OCI-LY3 (cell line): ENCODE data around the gene TNRC6C.

Source experiments
- H2AFZ ChIP-seq: fragments of 200-600, 300-600 bp; shearing (Covaris generic); 2 replicates; pipeline ENCODE4 v1.6.0; 2014; ENCODE audit warnings: antibody characterized with exemption, low read depth, low read length
- H3K27ac ChIP-seq: fragments of 200-600, 300-600 bp; sonication (generic); 2 replicates; pipeline ENCODE4 v1.5.1; 2014; ENCODE audit warnings: mild to moderate bottlenecking, low read length, moderate library complexity, mixed read lengths
- H3K27me3 ChIP-seq: fragments of 200-600, 300-600 bp; sonication (generic); 2 replicates; pipeline ENCODE4 v1.6.1; 2014; ENCODE audit warnings: low read depth, low read length, mixed read lengths
- H3K36me3 ChIP-seq: fragments of 200-600, 300-600 bp; sonication (generic); replicated peaks from 2 replicates; pipeline ENCODE3; 2014; ENCODE audit warnings: low read depth, low read length, mixed read lengths
- H3K4me1 ChIP-seq: fragments of 300-600, 200-600 bp; sonication (generic); 2 replicates; pipeline ENCODE4 v1.6.1; 2014; ENCODE audit warnings: low read length, mixed read lengths
- H3K4me2 ChIP-seq: fragments of 200-600, 300-600 bp; sonication (generic); 2 replicates; pipeline ENCODE4 v1.6.1; 2014; ENCODE audit warnings: low read length, mixed read lengths
- H3K4me3 ChIP-seq: fragments of 300-600, 200-600 bp; sonication (generic); 2 replicates; pipeline ENCODE4 v1.5.1; 2014; ENCODE audit warnings: antibody characterized with exemption, mild to moderate bottlenecking, low read length, moderate library complexity
- H3K79me2 ChIP-seq: fragments of 300-600, 200-600 bp; shearing (Covaris generic); 2 replicates; pipeline ENCODE4 v1.6.1; 2014; ENCODE audit warnings: mild to moderate bottlenecking, low read length, mixed read lengths
- H3K9ac ChIP-seq: fragments of 300-600, 200-600 bp; shearing (Covaris generic); 2 replicates; pipeline ENCODE4 v1.6.0; 2014; ENCODE audit warnings: mild to moderate bottlenecking, low read length, moderate library complexity
- H3K9me3 ChIP-seq: fragments of 200-600, 300-600 bp; shearing (Covaris generic); 2 replicates; pipeline ENCODE4 v1.6.1; 2014; ENCODE audit warnings: low read length, mixed read lengths; ENCODE audit not compliant: insufficient read depth
- H4K20me1 ChIP-seq: fragments of 200-600, 300-600 bp; sonication (generic); 2 replicates; pipeline ENCODE4 v1.6.1; 2016; ENCODE audit warnings: low read length, mixed read lengths; ENCODE audit not compliant: insufficient read depth
- CTCF ChIP-seq: fragments of 200-600, 300-600 bp; sonication (generic); IDR thresholded peaks from 2 replicates; pipeline ENCODE4 v1.5.1; 2014; ENCODE audit warnings: antibody characterized with exemption, low read length, low read depth
- EZH2phosphoT487 ChIP-seq: fragments of 200-600 bp; shearing (Covaris generic); IDR thresholded peaks from 2 replicates; pipeline ENCODE4 v1.6.1; 2018; ENCODE audit warnings: antibody characterized with exemption, mixed run types, low read depth

TNRC6C gene

GRCh38 chr17:78000341-78000740, 41.8 kb downstream of the TNRC6C start:
- Histone ChIP-seq H3K36me3 (no peaks in the 10 kb centered on the region), H3K79me2 (no peaks in the 10 kb centered on the region), H3K27ac (no peak overlapping the region), H3K4me2 (no peak overlapping the region), H2AFZ (no peak overlapping the region), H3K27me3 (peaks cover 61% of the 10 kb centered on the region), H3K4me1 (no peaks in the 10 kb centered on the region), H3K9ac (no peak overlapping the region), H4K20me1 (no peaks in the 10 kb centered on the region), H3K4me3 (no peak overlapping the region), H3K9me3 (no peaks in the 10 kb centered on the region)
- TF ChIP-seq EZH2phosphoT487 = no peak
- TF ChIP-seq CTCF = no peak

- TF ChIP-seq EZH2phosphoT487 (no peak), CTCF (no peak)
- no peak overlapping the region for H3K27ac ChIP-seq
- H3K9ac ChIP-seq = no peak overlapping the region
Observed at GRCh38 chr17:78001182-78001581, 42.7 kb downstream of the TNRC6C start.

GRCh38 chr17:78001612-78002011, 43.1 kb downstream of the TNRC6C start:
- no peak for TF ChIP-seq CTCF
- TF ChIP-seq EZH2phosphoT487 = no peak
- no peaks in the 10 kb centered on the region for H3K9me3 ChIP-seq
- no peaks in the 10 kb centered on the region for H3K4me1 ChIP-seq
- H3K79me2 ChIP-seq = no peaks in the 10 kb centered on the region
- no peak overlapping the region for H3K27ac ChIP-seq
- H4K20me1 ChIP-seq = no peaks in the 10 kb centered on the region
- peaks cover 58% of the 10 kb centered on the region for H3K27me3 ChIP-seq
- H3K36me3 ChIP-seq = no peaks in the 10 kb centered on the region
- H2AFZ ChIP-seq = no peak overlapping the region
- no peak overlapping the region for H3K4me3 ChIP-seq
- no peak overlapping the region for H3K4me2 ChIP-seq
- H3K9ac ChIP-seq = no peak overlapping the region

More at GRCh38 chr17:78001182-78001581, 42.7 kb downstream of the TNRC6C start:
- H3K79me2 ChIP-seq = no peaks in the 10 kb centered on the region
- no peaks in the 10 kb centered on the region for H4K20me1 ChIP-seq
- H3K27me3 ChIP-seq = peaks cover 61% of the 10 kb centered on the region
- no peak overlapping the region for H3K4me3 ChIP-seq
- no peak overlapping the region for H3K4me2 ChIP-seq
- no peaks in the 10 kb centered on the region for H3K36me3 ChIP-seq
- no peaks in the 10 kb centered on the region for H3K4me1 ChIP-seq
- H3K9me3 ChIP-seq = no peaks in the 10 kb centered on the region
- no peak overlapping the region for H2AFZ ChIP-seq

- H3K79me2 ChIP-seq = no peaks in the 10 kb centered on the region
- no peak overlapping the region for H3K27ac ChIP-seq
- H3K9me3 ChIP-seq = no peaks in the 10 kb centered on the region
- TF ChIP-seq EZH2phosphoT487 (no peak), CTCF (no peak)
- H3K4me1 ChIP-seq = no peaks in the 10 kb centered on the region
- H3K4me2 ChIP-seq = no peak overlapping the region
- no peaks in the 10 kb centered on the region for H3K36me3 ChIP-seq
- H3K4me3 ChIP-seq = no peak overlapping the region
- H3K9ac ChIP-seq = no peak overlapping the region
- peaks cover 55% of the 10 kb centered on the region for H3K27me3 ChIP-seq
- H4K20me1 ChIP-seq = no peaks in the 10 kb centered on the region
- no peak overlapping the region for H2AFZ ChIP-seq
Observed at GRCh38 chr17:78002166-78002565, 43.7 kb downstream of the TNRC6C start.
